AG09309 (cell line): Measurements from ENCODE around the gene EMD.
"Not testable (repeated sequence)": the region's sequence is repeated elsewhere in the genome, so short reads cannot be mapped to it uniquely, and the experiment has no call there.

Experiments used
- DNase-seq: peaks from one replicate; pipeline ENCODE4 v3.0.0-alpha.2; 2010; ENCODE audit warnings: low read depth
- H3K4me3 ChIP-seq: 2 replicates; pipeline ENCODE4 v1.5.1; 2011; ENCODE audit warnings: mild to moderate bottlenecking, low read depth, low read length, moderate library complexity; ENCODE audit not compliant: control insufficient read depth
- CTCF ChIP-seq: IDR thresholded peaks from 2 replicates; pipeline ENCODE4 v1.5.1; 2011; ENCODE audit warnings: mild to moderate bottlenecking, low read depth, low read length, inconsistent platforms; ENCODE audit not compliant: insufficient read depth, control insufficient read depth; ENCODE audit errors: missing control alignments

The EMD gene

GRCh38 chrX:154383359-154384283 is 4.5 kb downstream of the EMD start:
- no peak for TF ChIP-seq CTCF
- no peak overlapping the region for H3K4me3 ChIP-seq
- DNase-seq: no peak

GRCh38 chrX:154384284-154384892 is 5.3 kb downstream of the EMD start:
- TF ChIP-seq CTCF: peak; percentile 50
- H3K4me3 ChIP-seq: no peak overlapping the region
- no peak for DNase-seq

- not testable (repeated sequence) for DNase-seq, H3K4me3 ChIP-seq
Observed at GRCh38 chrX:154388094-154388493, 9.0 kb downstream of the EMD start.

DNA sequence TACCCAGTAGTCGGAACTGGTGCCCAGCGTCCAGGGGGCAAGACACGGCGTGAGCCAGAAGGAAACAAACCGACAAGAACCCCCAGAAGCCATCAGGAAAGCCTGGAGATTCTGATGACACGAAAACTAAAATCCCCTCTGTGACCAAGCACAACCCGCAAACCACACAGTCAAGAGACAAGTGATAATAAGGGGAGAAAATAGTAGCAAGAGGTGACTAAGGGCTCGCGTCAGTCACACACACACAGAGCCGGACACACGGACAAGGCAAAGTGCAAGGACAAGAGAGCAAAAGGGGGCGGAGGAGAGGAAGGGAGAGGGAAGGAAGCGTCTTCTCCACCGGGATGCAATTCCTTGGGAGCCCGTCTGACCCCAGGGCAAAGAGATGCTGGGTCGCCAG is 9.6 kb downstream of the EMD start:
- not testable (repeated sequence) for DNase-seq, H3K4me3 ChIP-seq

GRCh38 chrX:154389812-154390747 is 11.0 kb downstream of the EMD start:
- not testable (repeated sequence) for DNase-seq, H3K4me3 ChIP-seq

DNA sequence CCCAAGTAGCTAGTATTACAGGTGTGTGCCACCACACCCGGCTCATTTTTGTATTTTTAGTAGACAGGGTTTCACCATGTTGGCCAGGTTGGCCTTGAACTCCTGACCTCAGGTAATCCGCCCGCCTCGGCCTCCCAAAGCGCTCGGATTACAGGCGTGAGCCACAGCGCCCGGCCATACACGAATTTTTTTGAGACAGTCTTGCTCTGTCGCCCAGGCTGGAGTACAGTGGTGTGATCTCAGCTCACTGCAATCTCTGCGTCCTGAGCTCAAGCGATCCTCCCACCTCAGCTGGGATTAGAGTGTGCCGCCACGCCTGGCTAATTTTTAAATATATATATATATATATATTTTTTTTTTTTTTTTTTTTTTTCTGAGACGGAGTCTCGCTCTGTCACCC is 17.3 kb downstream of the EMD start:
- not testable (repeated sequence) for DNase-seq, H3K4me3 ChIP-seq

- no peak for TF ChIP-seq CTCF
- H3K4me3 ChIP-seq: peak overlapping the region; percentile 69
- no peak for DNase-seq
Observed at GRCh38 chrX:154396973-154397887, 18.1 kb downstream of the EMD start.
